ENCODE results near the gene PLPPR1. TPM values are rescaled to one million over a fixed set of nuclear protein-coding genes. Genes with fewer than 3 reads are reported as not detected.

Gene PLPPR1
- total RNA-seq, 1 experiment from 2014 or later, result 2.4 TPM

DNA sequence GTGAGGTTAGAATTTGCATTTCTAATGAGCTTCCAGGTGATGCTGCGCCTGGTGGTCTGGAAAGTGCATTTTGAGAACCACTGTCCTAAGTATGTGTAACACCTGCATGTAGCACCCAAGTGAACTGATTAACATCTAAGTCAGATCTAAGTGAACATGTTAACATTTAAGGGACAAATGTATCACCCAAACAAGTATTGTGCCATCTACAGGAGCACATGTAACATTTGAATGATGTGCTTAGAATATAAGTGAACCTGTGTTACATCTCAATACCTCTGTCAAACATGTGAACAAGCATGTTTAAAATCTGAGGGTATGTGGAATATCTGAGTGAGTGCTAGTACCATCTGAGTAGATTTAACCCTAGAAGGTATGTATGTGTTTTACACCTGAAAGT lies 68.7 kb downstream of the PLPPR1 start:
- Mint-ChIP-seq H3K9me3 (no peaks in the 10 kb centered on the region; a peak in 1 of 5 replicates), H3K27ac (peak overlapping the region in 1 of 3 experiments; percentile 94; a peak in 1 of 7 replicates), H3K4me3 (no peak overlapping the region), H3K4me1 (peaks cover 62 to 71% of the 10 kb centered on the region in 2 experiments), H3K36me3 (ENCODE audit: insufficient read depth in 1 of 3, low read depth in 3 of 3) (no peaks in the 10 kb centered on the region), H3K27me3 (ENCODE audit: low read depth) (no peaks in the 10 kb centered on the region)
- H2BK12ac ChIP-seq (ENCODE audit: insufficient read length, low read depth, low read length), result no peak overlapping the region
- H2BK20ac ChIP-seq (ENCODE audit: low read depth, low read length, poor library complexity, severe bottlenecking), result no peak overlapping the region
- no peak overlapping the region for H4K8ac ChIP-seq (replicated peaks; ENCODE audit: insufficient read length, low read depth, low read length)
- no peak overlapping the region for H3K14ac ChIP-seq (ENCODE audit: insufficient read depth, low read length)
- no peaks in the 10 kb centered on the region for H3K27me3 ChIP-seq (ENCODE audit: insufficient read depth, low read length)
- H2BK120ac ChIP-seq (ENCODE audit: low read depth, low read length, poor library complexity, severe bottlenecking), result no peak overlapping the region
- no peak overlapping the region for H2BK5ac ChIP-seq (ENCODE audit: insufficient read length, low read length)
- H3K79me2 ChIP-seq (ENCODE audit: insufficient read depth, low read length), result no peaks in the 10 kb centered on the region
- H3K4me1 ChIP-seq (ENCODE audit: insufficient read depth, low read length), result peaks cover 24% of the 10 kb centered on the region
- H3T11ph ChIP-seq (ENCODE audit: low read length), result no peak overlapping the region
- no peak for DNase-seq
- no peaks in the 10 kb centered on the region for H4K20me1 ChIP-seq (ENCODE audit: control insufficient read depth, insufficient read depth, insufficient read length)
- H3K18ac ChIP-seq (ENCODE audit: insufficient read length, low read depth, low read length), result no peak overlapping the region
- no CpG with 5 or more reads among the region's 1 CpG for WGBS (ENCODE audit: extremely low coverage, insufficient read length, low lambda C conversion rate)
- no peak overlapping the region for H3K9ac ChIP-seq (ENCODE audit: extremely low read depth, insufficient read length, low read length)
- no peak overlapping the region for H2AFZ ChIP-seq (ENCODE audit: low read length)
- TF ChIP-seq, protein P1, sequence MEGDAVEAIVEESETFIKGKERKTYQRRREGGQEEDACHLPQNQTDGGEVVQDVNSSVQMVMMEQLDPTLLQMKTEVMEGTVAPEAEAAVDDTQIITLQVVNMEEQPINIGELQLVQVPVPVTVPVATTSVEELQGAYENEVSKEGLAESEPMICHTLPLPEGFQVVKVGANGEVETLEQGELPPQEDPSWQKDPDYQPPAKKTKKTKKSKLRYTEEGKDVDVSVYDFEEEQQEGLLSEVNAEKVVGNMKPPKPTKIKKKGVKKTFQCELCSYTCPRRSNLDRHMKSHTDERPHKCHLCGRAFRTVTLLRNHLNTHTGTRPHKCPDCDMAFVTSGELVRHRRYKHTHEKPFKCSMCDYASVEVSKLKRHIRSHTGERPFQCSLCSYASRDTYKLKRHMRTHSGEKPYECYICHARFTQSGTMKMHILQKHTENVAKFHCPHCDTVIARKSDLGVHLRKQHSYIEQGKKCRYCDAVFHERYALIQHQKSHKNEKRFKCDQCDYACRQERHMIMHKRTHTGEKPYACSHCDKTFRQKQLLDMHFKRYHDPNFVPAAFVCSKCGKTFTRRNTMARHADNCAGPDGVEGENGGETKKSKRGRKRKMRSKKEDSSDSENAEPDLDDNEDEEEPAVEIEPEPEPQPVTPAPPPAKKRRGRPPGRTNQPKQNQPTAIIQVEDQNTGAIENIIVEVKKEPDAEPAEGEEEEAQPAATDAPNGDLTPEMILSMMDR (conservative IDR thresholded peaks at IDR 0.05), result no peak
- no peaks in the 10 kb centered on the region for H3K23me2 ChIP-seq (ENCODE audit: insufficient read length, low read depth, low read length, poor library complexity, severe bottlenecking)
- H3K4ac ChIP-seq (ENCODE audit: low read depth, low read length), result no peak overlapping the region
- no peak overlapping the region for H2BK15ac ChIP-seq (ENCODE audit: low read depth, low read length)
- no peak overlapping the region for H3K27ac ChIP-seq (ENCODE audit: insufficient read length, low read depth, low read length)
- no peak overlapping the region for H4K5ac ChIP-seq (ENCODE audit: insufficient read length, low read depth, low read length)
- H3K79me1 ChIP-seq (ENCODE audit: insufficient read depth, low read depth, low read length, poor library complexity, severe bottlenecking), result no peaks in the 10 kb centered on the region
- H3K4me2 ChIP-seq (ENCODE audit: insufficient read depth, insufficient read length, low read length), result no peak overlapping the region
- no peaks in the 10 kb centered on the region for H3K9me3 ChIP-seq (ENCODE audit: control insufficient read depth, low read depth, low read length)
- H3K56ac ChIP-seq (ENCODE audit: insufficient read length, low read depth, low read length), result no peak overlapping the region
- no peak overlapping the region for H2AK5ac ChIP-seq (ENCODE audit: insufficient read length, low read length)
- H4K91ac ChIP-seq (ENCODE audit: insufficient read length, low read depth, low read length), result no peak overlapping the region
- H3K23ac ChIP-seq (ENCODE audit: insufficient read length, low read depth, low read length), result no peak overlapping the region
